Measurements from ENCODE around the gene GLCE. TPM values are rescaled to one million over a fixed set of nuclear protein-coding genes. Genes with fewer than 3 reads are reported as not detected.

Gene GLCE
- total and polyA plus RNA-seq, 5 experiments from 2014 or later, result 5.2 to 8.3 (median 5.8) TPM

- DNase-seq (no peak), ATAC-seq (no peak)
- Mint-ChIP-seq H3K36me3 (no peaks in the 10 kb centered on the region), H3K4me1 (peaks cover 0 to 3% (median 0%) of the 10 kb centered on the region in 4 donors), H3K27ac (no peak overlapping the region), H3K4me3 (no peak overlapping the region), H3K27me3 (peaks cover 30 to 52% (median 39%) of the 10 kb centered on the region in 5 donors), H3K9me3 (no peaks in the 10 kb centered on the region)
- POLR2A ChIA-PET, result no interaction called here
These were observed 6.4 kb upstream of the GLCE start for GRCh38 chr15:69154078-69154477.

DNA sequence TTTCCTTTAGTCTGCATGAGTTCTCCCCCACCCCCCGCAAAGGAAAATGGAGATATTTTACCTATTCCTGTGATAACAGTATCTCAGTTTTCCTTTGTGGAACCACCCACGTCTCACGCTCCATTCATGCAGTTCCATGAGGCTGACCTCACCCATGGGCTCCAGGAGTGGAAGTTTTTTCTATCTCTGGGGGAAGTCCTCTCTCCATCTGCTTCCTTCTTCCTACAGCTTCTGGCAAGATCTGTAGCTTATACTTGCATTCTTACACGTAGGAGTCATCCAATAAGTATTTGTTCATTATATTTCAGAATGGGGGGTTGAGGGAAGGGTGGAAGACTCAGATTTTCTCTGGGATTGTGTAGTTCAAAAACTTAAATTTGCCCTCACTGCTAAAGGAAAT lies 5.8 kb upstream of the GLCE start:
- Mint-ChIP-seq H3K4me3 (no peak overlapping the region), H3K36me3 (no peaks in the 10 kb centered on the region), H3K27ac (no peak overlapping the region), H3K27me3 (peaks cover 28 to 46% (median 37%) of the 10 kb centered on the region in 5 donors), H3K9me3 (no peaks in the 10 kb centered on the region), H3K4me1 (peaks cover under 1 to 6% (median 2%) of the 10 kb centered on the region in 4 donors)
- ATAC-seq (no peak), DNase-seq (no peak)
- POLR2A ChIA-PET, result no interaction called here

GRCh38 chr15:69156736-69157381 lies 3.6 kb upstream of the GLCE start:
- H3K4me3 Mint-ChIP-seq, result no peak overlapping the region
- H3K36me3 Mint-ChIP-seq, result no peaks in the 10 kb centered on the region
- DNase-seq, result no peak
- POLR2A ChIA-PET, result no interaction called here
- no peak overlapping the region for H3K27ac Mint-ChIP-seq
- peaks cover 10 to 17% (median 12%) of the 10 kb centered on the region in 4 donors for H3K4me1 Mint-ChIP-seq
- no peaks in the 10 kb centered on the region for H3K9me3 Mint-ChIP-seq
- ATAC-seq, result no peak
- H3K27me3 Mint-ChIP-seq, result peaks cover 18 to 31% (median 22%) of the 10 kb centered on the region in 5 donors

DNA sequence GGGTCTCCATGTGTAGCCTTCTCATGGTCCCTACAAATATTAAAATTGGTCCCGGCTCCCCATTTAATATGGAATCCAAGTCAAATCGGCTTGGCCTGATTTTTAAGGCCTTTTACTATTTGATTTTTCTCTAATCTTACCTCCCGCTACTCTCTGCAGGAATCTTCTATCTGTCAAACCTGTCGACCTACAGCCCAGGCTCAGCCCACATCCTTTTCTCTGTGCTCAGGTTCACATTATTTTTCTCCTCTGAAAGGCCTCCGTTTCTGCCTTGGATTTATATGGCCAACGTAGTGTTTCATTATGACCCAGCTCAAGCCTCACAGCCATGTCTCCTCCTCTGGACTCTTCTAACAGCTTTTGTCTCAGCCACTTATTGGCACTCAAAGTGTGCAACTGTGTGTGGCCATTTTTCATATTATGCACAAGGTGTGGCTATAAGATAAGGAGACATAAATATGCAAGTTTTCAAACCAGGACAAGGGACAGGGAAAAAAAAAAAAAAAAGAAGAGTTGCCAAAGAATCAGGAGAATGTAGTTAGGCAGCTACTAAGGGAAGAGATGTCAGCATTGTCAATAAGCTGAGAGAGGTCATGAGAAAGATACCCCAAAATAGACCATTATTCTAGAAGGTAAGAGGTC lies 2.1 kb upstream of the GLCE start:
- peak overlapping the region in 3 of 10 donors; percentile 0 to 53 (median 53) for H3K4me3 Mint-ChIP-seq

DNA sequence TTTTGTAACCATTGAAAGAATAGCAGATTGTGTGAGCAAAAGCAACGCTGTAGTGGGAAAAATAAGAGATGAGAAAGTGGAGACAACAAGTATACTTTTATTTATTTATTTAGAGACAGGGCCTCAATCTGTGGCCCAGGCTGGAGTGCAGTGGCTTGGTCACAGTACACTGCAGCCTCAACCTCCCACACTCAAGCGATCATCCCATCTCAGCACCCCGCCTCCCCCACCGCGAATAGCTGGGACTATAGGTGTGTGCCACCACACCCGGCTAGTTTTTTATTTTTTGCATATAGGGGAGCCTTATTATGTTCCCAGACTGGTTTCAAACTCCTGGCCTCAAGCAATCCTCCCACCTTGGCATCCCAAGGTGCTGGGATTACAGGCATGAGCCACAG lies 1.6 kb upstream of the GLCE start:
- ATAC-seq (no peak), DNase-seq (no peak)
- POLR2A ChIA-PET, result no interaction called here

More for the DNA sequence above, 2.1 kb upstream of the GLCE start:
- Mint-ChIP-seq H3K27ac (peak overlapping the region in 1 of 10 donors; percentile 81), H3K27me3 (peaks cover 9 to 21% (median 17%) of the 10 kb centered on the region in 5 donors), H3K4me1 (peaks cover 14 to 23% (median 14%) of the 10 kb centered on the region in 4 donors), H3K9me3 (no peaks in the 10 kb centered on the region), H3K36me3 (no peaks in the 10 kb centered on the region)
- ATAC-seq (no peak), DNase-seq (no peak)
- POLR2A ChIA-PET, result interaction anchor here (0.7 kb wide), 1 partner anchor 295 kb away, joined by 5 read pairs; no protein-coding TSS in a partner anchor

DNA sequence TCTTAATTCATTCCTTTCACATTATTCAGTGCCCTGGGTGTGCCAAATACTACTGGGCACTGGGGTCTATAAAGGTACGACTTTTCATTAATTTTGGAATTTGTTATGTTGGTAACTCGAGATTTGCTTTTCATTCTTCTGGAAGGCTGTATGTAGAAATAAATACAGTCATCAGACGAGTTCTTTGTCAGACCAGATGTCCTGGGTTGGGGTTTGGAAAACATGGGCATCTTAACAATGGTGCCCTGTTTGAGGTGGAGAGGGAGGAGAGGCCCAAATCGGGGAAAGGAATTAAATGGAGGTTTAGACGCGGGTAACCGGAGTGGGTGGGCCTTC lies 662 bp upstream of the GLCE start:
- H3K27me3 Mint-ChIP-seq, result peaks cover under 1 to 11% (median 3%) of the 10 kb centered on the region in 5 donors
- no peak for DNase-seq
- H3K4me1 Mint-ChIP-seq, result peaks cover 14 to 23% (median 14%) of the 10 kb centered on the region in 4 donors
- POLR2A ChIA-PET, result interaction anchor here (0.9 to 1.8 kb wide), 2 partner anchors 293 to 1105 kb away, joined by 4 to 8 read pairs; partner anchors contain the start of genes PIAS1 and RPLP1
- H3K27ac Mint-ChIP-seq, result peak overlapping the region; percentile 83 to 98 (median 93)
- H3K9me3 Mint-ChIP-seq, result no peaks in the 10 kb centered on the region
- H3K4me3 Mint-ChIP-seq, result peak overlapping the region; percentile 95 to 99 (median 97)
- no peaks in the 10 kb centered on the region for H3K36me3 Mint-ChIP-seq
- ATAC-seq, result no peak

More for the DNA sequence above, 1.6 kb upstream of the GLCE start:
- Mint-ChIP-seq H3K36me3 (no peaks in the 10 kb centered on the region), H3K27ac (peak overlapping the region in 6 of 10 donors; percentile 3 to 92 (median 49)), H3K27me3 (peaks cover 9 to 18% (median 12%) of the 10 kb centered on the region in 5 donors), H3K4me1 (peaks cover 14 to 23% (median 14%) of the 10 kb centered on the region in 4 donors), H3K9me3 (no peaks in the 10 kb centered on the region), H3K4me3 (peak overlapping the region; percentile 34 to 98 (median 96))

DNA sequence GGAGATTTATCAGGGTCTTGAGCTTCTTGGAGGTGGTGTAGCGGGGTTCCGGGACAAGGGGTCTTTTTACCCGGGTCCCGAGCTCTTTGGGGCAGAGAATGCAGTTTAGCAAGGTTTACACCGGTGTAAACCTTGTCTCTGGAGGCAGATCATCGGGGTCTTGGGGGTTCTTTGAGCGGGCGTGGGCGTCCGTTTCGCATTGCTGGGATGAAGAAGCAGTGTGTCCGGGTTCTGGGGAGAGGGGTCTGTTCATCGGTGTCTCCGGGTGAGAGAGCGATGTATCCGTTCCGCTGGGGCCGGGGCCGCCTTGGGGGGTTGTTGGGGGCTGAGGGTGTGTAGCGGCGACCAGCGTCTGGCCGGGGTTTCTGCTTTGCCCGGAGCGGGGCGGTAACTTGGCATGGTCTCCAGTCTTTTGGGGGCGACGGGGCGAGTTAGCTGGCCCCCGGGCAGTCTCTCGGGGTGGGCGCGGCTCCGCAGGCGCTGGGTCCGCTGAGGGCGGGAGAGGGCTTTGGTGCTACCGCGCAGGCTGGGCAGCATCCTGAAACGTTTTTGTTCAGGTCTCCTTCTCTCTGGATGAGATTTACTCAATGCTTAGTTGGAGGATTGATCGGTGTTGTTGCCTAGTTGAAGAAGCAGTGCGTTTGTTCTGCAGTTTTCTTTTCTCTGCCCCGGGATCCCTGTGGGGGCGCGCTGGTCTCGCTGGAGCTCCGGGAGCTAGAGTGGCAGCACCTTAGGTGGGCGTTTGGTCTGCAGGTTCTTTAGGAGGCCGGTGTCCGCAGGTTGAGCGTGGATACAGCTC lies 843 bp downstream of the GLCE start:
- H3K4me3 Mint-ChIP-seq, result peak overlapping the region; percentile 95 to 99 (median 97)
- POLR2A ChIA-PET, result interaction anchor here (1.8 kb wide), 1 partner anchor 291 kb away, joined by 8 read pairs; the partner anchor contains the start of gene RPLP1
- H3K27me3 Mint-ChIP-seq, result peaks cover 0 to under 1% (median 0%) of the 10 kb centered on the region in 5 donors
- H3K27ac Mint-ChIP-seq, result peak overlapping the region; percentile 78 to 98 (median 87)
- peak; percentile 1 to 8 for ATAC-seq
- H3K4me1 Mint-ChIP-seq, result peaks cover 16 to 33% (median 17%) of the 10 kb centered on the region in 4 donors
- no peaks in the 10 kb centered on the region for H3K9me3 Mint-ChIP-seq
- peak in 9 of 10 donors; percentile 5 to 66 (median 27) for DNase-seq
- H3K36me3 Mint-ChIP-seq, result no peaks in the 10 kb centered on the region

GRCh38 chr15:69161878-69162213 lies 1.4 kb downstream of the GLCE start:
- Mint-ChIP-seq H3K9me3 (no peaks in the 10 kb centered on the region), H3K27me3 (no peaks in the 10 kb centered on the region), H3K4me3 (peak overlapping the region; percentile 95 to 99 (median 97)), H3K36me3 (no peaks in the 10 kb centered on the region), H3K4me1 (peaks cover 16 to 33% (median 17%) of the 10 kb centered on the region in 4 donors), H3K27ac (peak overlapping the region in 7 of 10 donors; percentile 12 to 92 (median 83))
- POLR2A ChIA-PET, result no interaction called here
- DNase-seq (no peak), ATAC-seq (no peak)

DNA sequence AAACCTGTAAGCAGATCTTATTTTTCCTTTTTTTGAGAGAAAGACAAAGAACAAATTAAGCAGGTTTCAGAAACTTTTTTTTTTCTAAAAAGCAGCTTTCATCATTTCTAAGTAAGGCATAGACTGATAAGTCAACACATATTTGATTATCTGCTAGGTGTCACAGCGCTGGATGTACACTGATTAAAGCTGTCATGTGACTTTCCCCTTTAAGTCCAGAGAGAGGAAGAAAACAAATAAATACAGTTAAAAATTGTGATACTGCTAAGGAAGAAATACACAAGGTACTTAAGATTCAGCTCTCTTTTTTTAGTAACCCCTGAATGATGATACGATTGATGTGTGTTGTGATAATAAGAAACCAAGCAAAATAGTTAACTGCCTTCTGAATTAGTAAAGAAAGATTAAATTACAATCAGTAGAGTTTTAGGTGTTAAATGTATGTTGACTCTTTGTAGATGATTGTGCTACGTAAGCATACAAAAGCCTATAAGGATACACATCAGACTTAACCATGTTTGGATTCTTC lies 2.8 kb downstream of the GLCE start:
- Mint-ChIP-seq H3K27me3 (no peaks in the 10 kb centered on the region), H3K4me1 (peaks cover 16 to 33% (median 17%) of the 10 kb centered on the region in 4 donors), H3K4me3 (no peak overlapping the region), H3K9me3 (no peaks in the 10 kb centered on the region), H3K36me3 (no peaks in the 10 kb centered on the region), H3K27ac (no peak overlapping the region)
- POLR2A ChIA-PET, result no interaction called here
- ATAC-seq (no peak), DNase-seq (no peak)

DNA sequence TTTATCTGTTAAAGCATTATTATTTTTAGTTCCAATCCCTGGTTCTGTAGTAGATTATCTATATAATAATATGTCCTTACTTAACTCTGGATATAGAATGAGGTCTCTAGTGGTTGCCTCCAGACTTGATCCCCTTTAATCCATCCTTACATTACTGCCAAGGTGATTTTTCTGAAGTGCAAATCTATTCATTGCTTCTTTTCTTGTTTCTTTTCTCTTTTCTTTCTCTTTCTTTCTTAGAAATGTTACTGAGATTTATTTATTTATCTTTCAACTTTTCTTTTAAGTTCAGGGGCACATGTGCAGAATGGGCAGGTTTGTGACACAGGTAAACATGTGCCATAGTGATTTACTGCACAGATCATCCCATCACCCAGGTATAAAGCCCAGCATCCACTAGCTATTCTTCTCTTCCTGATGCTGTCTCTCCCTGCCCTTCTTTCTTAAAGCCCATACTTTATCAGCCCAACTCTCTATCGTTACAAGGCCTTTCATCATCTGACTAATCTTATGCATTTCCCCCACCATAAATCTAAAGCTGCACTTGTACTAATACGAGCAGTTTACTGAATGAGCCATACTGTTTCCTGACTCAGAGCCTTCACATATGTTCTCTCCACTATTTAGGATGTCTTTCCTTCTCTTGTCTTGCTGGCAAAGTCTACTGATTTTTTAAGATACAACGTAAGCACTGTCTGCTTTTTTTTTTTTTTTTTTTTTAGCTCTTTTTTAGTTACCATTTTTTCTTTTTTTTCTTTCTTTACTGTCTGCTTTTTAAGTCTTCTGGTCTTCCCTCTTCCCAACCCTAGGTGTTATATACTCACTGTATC lies 4.6 kb downstream of the GLCE start:
- Mint-ChIP-seq H3K4me3 (no peak overlapping the region), H3K4me1 (peaks cover 10 to 28% (median 13%) of the 10 kb centered on the region in 4 donors), H3K27ac (no peak overlapping the region), H3K9me3 (no peaks in the 10 kb centered on the region), H3K27me3 (no peaks in the 10 kb centered on the region), H3K36me3 (no peaks in the 10 kb centered on the region)
- POLR2A ChIA-PET, result no interaction called here
- ATAC-seq (no peak), DNase-seq (no peak)

- no peak overlapping the region for H3K4me3 Mint-ChIP-seq
- peaks cover 10 to 27% (median 11%) of the 10 kb centered on the region in 4 donors for H3K4me1 Mint-ChIP-seq
- ATAC-seq (no peak), DNase-seq (no peak)
- no peaks in the 10 kb centered on the region for H3K9me3 Mint-ChIP-seq
- H3K27ac Mint-ChIP-seq, result no peak overlapping the region
- H3K27me3 Mint-ChIP-seq, result no peaks in the 10 kb centered on the region
- no peaks in the 10 kb centered on the region for H3K36me3 Mint-ChIP-seq
- POLR2A ChIA-PET, result no interaction called here
These were observed 5.2 kb downstream of the GLCE start for GRCh38 chr15:69165637-69166025.
